NB4 (cell line): Measurements from ENCODE around the gene LRRC1.

Experiments used
- DNase-seq: peaks from one replicate; pipeline ENCODE4 v3.0.0; 2010; ENCODE audit warnings: low read depth
- H3K4me3 ChIP-seq: one replicate; pipeline ENCODE4 v1.5.1; 2011; ENCODE audit warnings: mild to moderate bottlenecking, low read depth, low read length, moderate library complexity
- CTCF ChIP-seq: IDR thresholded peaks from one replicate; pipeline ENCODE4 v1.5.1; 2012; ENCODE audit warnings: low read depth, low read length
- MAX ChIP-seq: IDR thresholded peaks from 2 replicates; pipeline ENCODE4 v1.6.1; 2011; ENCODE audit warnings: low read depth, low read length
- MYC ChIP-seq: IDR thresholded peaks from 2 replicates; pipeline ENCODE4 v1.6.1; 2011; ENCODE audit warnings: low read depth, low read length
- POLR2A ChIP-seq: IDR thresholded peaks from 2 replicates; pipeline ENCODE4 v1.6.1; 2011; ENCODE audit warnings: mild to moderate bottlenecking; ENCODE audit not compliant: insufficient read length; ENCODE audit errors: extremely low read depth

LRRC1 gene

GRCh38 chr6:53860511-53860910 lies 65.7 kb downstream of the LRRC1 start:
- no peak for DNase-seq
- no peak overlapping the region for H3K4me3 ChIP-seq
- TF ChIP-seq CTCF (no peak), MYC (no peak), MAX (no peak), POLR2A (no peak)

GRCh38 chr6:53861518-53861917 lies 66.7 kb downstream of the LRRC1 start:
- no peak for DNase-seq
- H3K4me3 ChIP-seq = no peak overlapping the region
- TF ChIP-seq CTCF (no peak), MAX (no peak), POLR2A (no peak), MYC (no peak)

- TF ChIP-seq MAX = no peak
- TF ChIP-seq CTCF = no peak
- no peak for TF ChIP-seq MYC
- no peak for TF ChIP-seq POLR2A
- DNase-seq = no peak
- no peak overlapping the region for H3K4me3 ChIP-seq
Observed at GRCh38 chr6:53862662-53863462, 68.1 kb downstream of the LRRC1 start.

GRCh38 chr6:53864781-53865180 lies 70.0 kb downstream of the LRRC1 start:
- no peak overlapping the region for H3K4me3 ChIP-seq
- TF ChIP-seq POLR2A = no peak
- DNase-seq = no peak

GRCh38 chr6:53866226-53866625 lies 71.4 kb downstream of the LRRC1 start:
- no peak for TF ChIP-seq MAX
- TF ChIP-seq CTCF = no peak
- no peak for TF ChIP-seq POLR2A
- no peak for TF ChIP-seq MYC

GRCh38 chr6:53868626-53869025 lies 73.8 kb downstream of the LRRC1 start:
- H3K4me3 ChIP-seq = no peak overlapping the region
- no peak for TF ChIP-seq CTCF
- no peak for TF ChIP-seq POLR2A
- TF ChIP-seq MAX = no peak
- TF ChIP-seq MYC = no peak
- DNase-seq = no peak

More at GRCh38 chr6:53866226-53866625, 71.4 kb downstream of the LRRC1 start:
- no peak for DNase-seq
- no peak overlapping the region for H3K4me3 ChIP-seq
